Measurements from ENCODE around the gene CFAP74.

GRCh38 chr1:2016123-2016522, 12.5 kb upstream of the CFAP74 start:
- TF ChIP-seq POLR2A (IDR thresholded peaks at IDR 0.05; ENCODE audit: low read depth, low read length) (no peak), POLR2AphosphoS5 (IDR thresholded peaks at IDR 0.05; ENCODE audit: low read depth, low read length) (no peak), TAF1 (IDR thresholded peaks at IDR 0.05; ENCODE audit: borderline replicate concordance, low read depth, low read length) (no peak)

All from GM12892 (cell line).